Panc1 (cell line): ENCODE results near the gene CNTLN. TPM values are rescaled to one million over a fixed set of nuclear protein-coding genes. Genes with fewer than 3 reads are reported as not detected.
"Not testable (repeated sequence)": the region's sequence is repeated elsewhere in the genome, so short reads cannot be mapped to it uniquely, and the experiment has no call there.

Source experiments
- ATAC-seq: fragments of 200-7000 bp; cut with Tn5 transposase; 2 replicates; pipeline ENCODE4 v1.9.1; 2020; ENCODE audit warnings: mild to moderate bottlenecking, moderate library complexity
- BruUV-seq: library from RNA; stranded (reverse); fragments of 400-500 nt; replicated peaks from 2 replicates; lab custom pipeline; 2021; lab: Mats Ljungman, UMichigan
- CTCF ChIA-PET: fragments of 300-600 bp; sonication (Branson Sonifier 250); formaldehyde crosslinking; loops from one replicate; lab custom pipeline; 2022; ENCODE audit warnings: antibody characterized with exemption; lab: Charles Lee
- POLR2A ChIA-PET: fragments of 300-600 bp; sonication (Branson Sonifier 250); formaldehyde crosslinking; loops from one replicate; lab custom pipeline; 2022; ENCODE audit warnings: antibody characterized with exemption; lab: Charles Lee
- DNase-seq: peaks from one replicate; pipeline ENCODE4 v3.0.0-alpha.2; 2010; ENCODE audit warnings: low read depth, low spot score
- H3K27ac ChIP-seq: 2 replicates; pipeline ENCODE4 v1.5.1; 2011; ENCODE audit warnings: mild to moderate bottlenecking, low read length, inconsistent platforms
- H3K27me3 ChIP-seq: fragments of 200-500 bp; sonication (Bioruptor generic); 2 replicates; pipeline ENCODE4 v1.6.0; 2014; ENCODE audit warnings: low read length, inconsistent platforms; ENCODE audit not compliant: control insufficient read depth, insufficient read depth
- H3K36me3 ChIP-seq: fragments of 200-500 bp; sonication (Bioruptor generic); 2 replicates; pipeline ENCODE4 v1.5.1; 2014; ENCODE audit warnings: inconsistent platforms, mild to moderate bottlenecking, low read length, moderate library complexity; ENCODE audit not compliant: control insufficient read depth, insufficient read depth
- H3K4me1 ChIP-seq: 2 replicates; pipeline ENCODE4 v1.5.1; 2011; ENCODE audit warnings: inconsistent platforms, mild to moderate bottlenecking, low read length, moderate library complexity; ENCODE audit not compliant: control insufficient read depth, insufficient read depth
- H3K4me3 ChIP-seq, 2 experiments: 2 replicates each; pipeline ENCODE4 v1.5.1; 2011 to 2012; ENCODE audit warnings: low read depth in 2 of 2, low read length in 2 of 2, mild to moderate bottlenecking in 2 of 2, inconsistent platforms in 1 of 2, moderate library complexity in 1 of 2
- H3K9me3 ChIP-seq: fragments of 200-500 bp; sonication (Bioruptor generic); 2 replicates; pipeline ENCODE4 v1.5.1; 2014; ENCODE audit warnings: low read depth, mild to moderate bottlenecking, inconsistent platforms, low read length, moderate library complexity; ENCODE audit not compliant: control insufficient read depth, insufficient read depth
- POLR2AphosphoS5 ChIP-seq: IDR thresholded peaks from 2 replicates; pipeline ENCODE4 v1.6.1; 2012; ENCODE audit warnings: mild to moderate bottlenecking, low read depth, low read length, moderate library complexity
- SIN3A ChIP-seq: IDR thresholded peaks from 2 replicates; pipeline ENCODE4 v1.6.1; 2012; ENCODE audit warnings: low read depth, mild to moderate bottlenecking, low read length, moderate library complexity, borderline replicate concordance; ENCODE audit not compliant: insufficient read depth
- TCF7L2 ChIP-seq: IDR thresholded peaks from 2 replicates; pipeline ENCODE4 v1.6.1; 2011; ENCODE audit warnings: mild to moderate bottlenecking, low read depth, low read length, inconsistent platforms
- in situ Hi-C: cut with HindIII; loops from 2 replicates; pipeline ENCODE4 v1.10.0; 2016; ENCODE audit warnings: low sequenced_read_pairs, low pct_unique_long_range_greater_than_20kb
- intact Hi-C: fragments of 100-400 bp; cut with micrococcal nuclease; formaldehyde crosslinking; loops from one replicate; pipeline ENCODE4 v1.10.0; 2022; ENCODE audit not compliant: unreplicated experiment
- total RNA-seq: library from RNA; stranded (reverse); gene quantifications from one replicate; pipeline ENCODE4 v1.2.1, GENCODE V29; 2021; ENCODE audit not compliant: unreplicated experiment
- TF ChIP-seq, protein P1 (sequence below): fragments of 450-650 bp; IDR thresholded peaks from 2 replicates; pipeline ENCODE4 v1.5.1; 2017; ENCODE audit warnings: mild to moderate bottlenecking
- TF ChIP-seq, protein P2 (sequence below), 2 experiments: IDR thresholded peaks; 2 replicates each; pipeline ENCODE4 v1.6.1; 2011 to 2012; ENCODE audit warnings: low read depth in 2 of 2, control low read depth in 1 of 2, low read length in 1 of 2, mild to moderate bottlenecking in 1 of 2, moderate library complexity in 1 of 2; ENCODE audit not compliant: insufficient read depth in 1 of 2

CNTLN gene
- total RNA-seq, 1 experiment from 2014 or later = not detected

DNA sequence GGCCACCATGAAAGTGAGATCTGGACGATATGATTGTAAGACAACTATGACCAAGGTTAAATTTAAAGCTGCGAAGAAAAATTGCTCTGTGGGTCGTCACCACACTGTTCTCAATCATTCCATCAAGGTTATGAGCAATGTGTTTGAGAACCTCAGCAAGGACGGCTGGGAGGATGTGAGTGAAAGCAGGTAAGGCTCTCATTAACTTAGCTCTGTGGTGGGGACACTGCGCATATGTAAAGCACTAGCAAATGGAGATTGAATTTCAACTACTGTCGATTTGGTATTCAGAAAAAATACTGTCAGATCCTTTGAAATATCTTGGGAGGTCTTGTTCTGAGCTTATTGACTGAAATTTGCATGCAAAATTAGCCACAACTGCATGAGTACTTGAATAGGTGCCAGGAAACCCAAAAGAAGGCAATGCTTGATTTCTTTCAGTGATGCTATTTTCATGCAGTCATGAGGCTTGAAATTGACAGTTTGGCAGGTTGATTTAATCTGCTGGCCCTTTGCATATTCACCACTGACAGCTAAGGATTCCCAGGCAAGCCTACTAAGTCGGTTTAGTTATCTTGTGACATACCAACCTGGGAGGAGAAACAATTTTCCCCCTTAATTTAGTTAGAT lies 260.2 kb downstream of the CNTLN start:
- H3K36me3 ChIP-seq = no peaks in the 10 kb centered on the region
- intact Hi-C loops = no loop called here
- POLR2A ChIA-PET = no interaction called here
- in situ Hi-C loops = no loop called here
- CTCF ChIA-PET = no interaction called here
- no peaks in the 10 kb centered on the region for H3K27me3 ChIP-seq
- no peaks in the 10 kb centered on the region for H3K4me1 ChIP-seq
- no peak for ATAC-seq
- H3K27ac ChIP-seq = no peak overlapping the region
- no peak for DNase-seq
- no TSS peak for BruUV-seq
- H3K4me3 ChIP-seq = no peak overlapping the region
- TF ChIP-seq SIN3A = no peak
- TF ChIP-seq, protein P1, sequence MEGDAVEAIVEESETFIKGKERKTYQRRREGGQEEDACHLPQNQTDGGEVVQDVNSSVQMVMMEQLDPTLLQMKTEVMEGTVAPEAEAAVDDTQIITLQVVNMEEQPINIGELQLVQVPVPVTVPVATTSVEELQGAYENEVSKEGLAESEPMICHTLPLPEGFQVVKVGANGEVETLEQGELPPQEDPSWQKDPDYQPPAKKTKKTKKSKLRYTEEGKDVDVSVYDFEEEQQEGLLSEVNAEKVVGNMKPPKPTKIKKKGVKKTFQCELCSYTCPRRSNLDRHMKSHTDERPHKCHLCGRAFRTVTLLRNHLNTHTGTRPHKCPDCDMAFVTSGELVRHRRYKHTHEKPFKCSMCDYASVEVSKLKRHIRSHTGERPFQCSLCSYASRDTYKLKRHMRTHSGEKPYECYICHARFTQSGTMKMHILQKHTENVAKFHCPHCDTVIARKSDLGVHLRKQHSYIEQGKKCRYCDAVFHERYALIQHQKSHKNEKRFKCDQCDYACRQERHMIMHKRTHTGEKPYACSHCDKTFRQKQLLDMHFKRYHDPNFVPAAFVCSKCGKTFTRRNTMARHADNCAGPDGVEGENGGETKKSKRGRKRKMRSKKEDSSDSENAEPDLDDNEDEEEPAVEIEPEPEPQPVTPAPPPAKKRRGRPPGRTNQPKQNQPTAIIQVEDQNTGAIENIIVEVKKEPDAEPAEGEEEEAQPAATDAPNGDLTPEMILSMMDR = no peak
- TF ChIP-seq TCF7L2 = no peak
- TF ChIP-seq, protein P2, sequence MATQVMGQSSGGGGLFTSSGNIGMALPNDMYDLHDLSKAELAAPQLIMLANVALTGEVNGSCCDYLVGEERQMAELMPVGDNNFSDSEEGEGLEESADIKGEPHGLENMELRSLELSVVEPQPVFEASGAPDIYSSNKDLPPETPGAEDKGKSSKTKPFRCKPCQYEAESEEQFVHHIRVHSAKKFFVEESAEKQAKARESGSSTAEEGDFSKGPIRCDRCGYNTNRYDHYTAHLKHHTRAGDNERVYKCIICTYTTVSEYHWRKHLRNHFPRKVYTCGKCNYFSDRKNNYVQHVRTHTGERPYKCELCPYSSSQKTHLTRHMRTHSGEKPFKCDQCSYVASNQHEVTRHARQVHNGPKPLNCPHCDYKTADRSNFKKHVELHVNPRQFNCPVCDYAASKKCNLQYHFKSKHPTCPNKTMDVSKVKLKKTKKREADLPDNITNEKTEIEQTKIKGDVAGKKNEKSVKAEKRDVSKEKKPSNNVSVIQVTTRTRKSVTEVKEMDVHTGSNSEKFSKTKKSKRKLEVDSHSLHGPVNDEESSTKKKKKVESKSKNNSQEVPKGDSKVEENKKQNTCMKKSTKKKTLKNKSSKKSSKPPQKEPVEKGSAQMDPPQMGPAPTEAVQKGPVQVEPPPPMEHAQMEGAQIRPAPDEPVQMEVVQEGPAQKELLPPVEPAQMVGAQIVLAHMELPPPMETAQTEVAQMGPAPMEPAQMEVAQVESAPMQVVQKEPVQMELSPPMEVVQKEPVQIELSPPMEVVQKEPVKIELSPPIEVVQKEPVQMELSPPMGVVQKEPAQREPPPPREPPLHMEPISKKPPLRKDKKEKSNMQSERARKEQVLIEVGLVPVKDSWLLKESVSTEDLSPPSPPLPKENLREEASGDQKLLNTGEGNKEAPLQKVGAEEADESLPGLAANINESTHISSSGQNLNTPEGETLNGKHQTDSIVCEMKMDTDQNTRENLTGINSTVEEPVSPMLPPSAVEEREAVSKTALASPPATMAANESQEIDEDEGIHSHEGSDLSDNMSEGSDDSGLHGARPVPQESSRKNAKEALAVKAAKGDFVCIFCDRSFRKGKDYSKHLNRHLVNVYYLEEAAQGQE (IDR thresholded peaks at IDR 0.05; ENCODE audit: insufficient read depth in 1 of 2, low read depth in 2 of 2, low read length in 1 of 2) = no peak
- no peak for TF ChIP-seq POLR2AphosphoS5
- H3K9me3 ChIP-seq = no peaks in the 10 kb centered on the region

DNA sequence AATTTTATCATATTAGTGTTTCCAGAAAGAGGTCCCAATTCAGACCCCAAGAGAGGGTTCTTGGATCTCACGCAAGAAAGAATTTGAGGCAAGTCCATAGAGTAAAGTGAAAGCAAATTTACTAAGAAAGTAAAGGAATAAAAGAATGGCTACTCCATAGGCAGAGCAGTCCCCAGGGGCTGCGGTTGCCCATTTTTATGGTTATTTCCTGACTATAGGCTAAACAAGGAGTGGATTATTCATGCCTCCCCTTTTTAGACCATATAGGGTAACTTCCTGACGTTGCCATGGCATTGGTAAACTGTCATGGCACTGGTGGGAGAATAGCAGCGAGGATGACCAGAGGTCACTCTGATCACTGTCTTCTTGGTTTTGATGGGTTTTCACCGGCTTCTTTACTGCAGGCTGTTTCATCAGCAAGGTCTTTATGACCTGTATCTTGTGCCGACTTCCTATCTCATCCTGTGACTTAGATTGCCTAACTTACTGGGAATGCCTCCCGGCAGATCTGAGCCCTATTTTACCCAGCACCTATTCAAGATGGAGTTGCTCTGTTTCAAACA lies 262.4 kb downstream of the CNTLN start:
- BruUV-seq, DNase-seq, intact Hi-C loops, in situ Hi-C loops, ATAC-seq, POLR2A ChIA-PET, H3K36me3 ChIP-seq, CTCF ChIA-PET, H3K27ac ChIP-seq, H3K4me3 ChIP-seq, H3K27me3 ChIP-seq, H3K9me3 ChIP-seq, H3K4me1 ChIP-seq: not testable (repeated sequence)

DNA sequence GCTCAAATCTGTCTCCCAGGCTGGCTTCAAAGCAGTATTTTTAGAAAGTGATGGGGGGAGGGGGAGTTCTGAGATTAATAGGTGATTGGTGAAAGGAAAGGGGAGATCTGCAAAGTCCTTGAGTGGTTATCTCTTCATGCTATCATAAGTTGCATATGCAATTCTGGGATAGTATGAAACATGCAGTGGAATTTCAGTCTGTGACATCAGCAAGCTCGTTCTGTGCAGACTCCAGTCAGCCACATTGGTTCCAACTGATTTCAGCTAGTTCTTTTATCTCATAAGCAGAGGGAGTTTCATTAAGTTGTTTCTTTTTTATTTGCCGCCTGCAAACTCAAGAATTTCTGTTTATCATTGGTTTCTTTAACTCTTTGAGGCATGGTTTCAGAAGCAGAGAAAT lies 263.5 kb downstream of the CNTLN start:
- no peak overlapping the region for H3K27ac ChIP-seq
- no peaks in the 10 kb centered on the region for H3K27me3 ChIP-seq
- intact Hi-C loops = no loop called here
- ChIA-PET CTCF (no interaction called here), POLR2A (no interaction called here)
- ATAC-seq (no peak), DNase-seq (no peak)
- TF ChIP-seq, protein P1 = no peak
- TF ChIP-seq TCF7L2 (no peak), POLR2AphosphoS5 (no peak), SIN3A (no peak)
- TF ChIP-seq, protein P2 (IDR thresholded peaks at IDR 0.05; ENCODE audit: insufficient read depth in 1 of 2, low read depth in 2 of 2, low read length in 1 of 2) = no peak
- BruUV-seq = no TSS peak
- H3K36me3 ChIP-seq = no peaks in the 10 kb centered on the region
- no peak overlapping the region for H3K4me3 ChIP-seq
- H3K4me1 ChIP-seq = no peaks in the 10 kb centered on the region
- no peaks in the 10 kb centered on the region for H3K9me3 ChIP-seq
- in situ Hi-C loops = no loop called here
